GM23338 (cell line): ENCODE measurements around the gene ARHGEF2. TPM values are rescaled to one million over a fixed set of nuclear protein-coding genes. Genes with fewer than 3 reads are reported as not detected.

ENCODE experiments used
- ATAC-seq: fragments of 200-7000 bp; cut with Tn5 transposase; 3 replicates; pipeline ENCODE4 v1.9.1; 2020
- DNase-seq: peaks from one replicate; pipeline ENCODE4 v3.0.0-alpha.2; 2015; ENCODE audit warnings: low spot score
- H2AFZ ChIP-seq: fragments of 200-600 bp; sonication (generic); 2 replicates; pipeline ENCODE4 v1.8.0; 2016; ENCODE audit warnings: antibody characterized with exemption, mild to moderate bottlenecking, moderate library complexity
- H3F3A ChIP-seq: fragments of 200-600 bp; sonication (generic); replicated peaks from 2 replicates; pipeline ENCODE4 v1.8.0; 2017; ENCODE audit warnings: antibody characterized with exemption, mixed run types, low read depth
- H3K27ac ChIP-seq: fragments of 200-600 bp; sonication (generic); 2 replicates; pipeline ENCODE4 v1.6.1; 2016; ENCODE audit warnings: low read depth
- H3K27me3 ChIP-seq: fragments of 200-600 bp; sonication (generic); 2 replicates; pipeline ENCODE4 v1.8.0; 2016; ENCODE audit warnings: mild to moderate bottlenecking, mixed run types, moderate library complexity; ENCODE audit not compliant: insufficient read depth
- H3K36me3 ChIP-seq: fragments of 200-600 bp; sonication (generic); 2 replicates; pipeline ENCODE4 v1.8.0; 2016; ENCODE audit warnings: mild to moderate bottlenecking; ENCODE audit not compliant: insufficient read depth
- H3K4me1 ChIP-seq: fragments of 200-600 bp; sonication (generic); 2 replicates; pipeline ENCODE4 v1.8.0; 2016; ENCODE audit warnings: mild to moderate bottlenecking, moderate library complexity; ENCODE audit not compliant: insufficient read depth
- H3K4me2 ChIP-seq: fragments of 200-600 bp; sonication (generic); 2 replicates; pipeline ENCODE4 v1.7.1; 2017; ENCODE audit warnings: mixed run types
- H3K4me3 ChIP-seq: fragments of 200-600 bp; sonication (generic); 2 replicates; pipeline ENCODE4 v1.6.1; 2016; ENCODE audit warnings: mixed run types
- H3K79me2 ChIP-seq: fragments of 200-600 bp; sonication (generic); replicated peaks from 2 replicates; pipeline ENCODE4 v1.8.0; 2017; ENCODE audit warnings: mild to moderate bottlenecking; ENCODE audit not compliant: insufficient read depth
- H3K9me2 ChIP-seq: fragments of 200-600 bp; sonication (generic); 2 replicates; pipeline ENCODE4 v1.8.0; 2017; ENCODE audit not compliant: insufficient read depth
- H4K20me1 ChIP-seq: fragments of 200-600 bp; sonication (generic); replicated peaks from 2 replicates; pipeline ENCODE4 v1.8.0; 2017; ENCODE audit warnings: mild to moderate bottlenecking; ENCODE audit not compliant: insufficient read depth
- H3K27ac Mint-ChIP-seq: 2 replicates; pipeline ENCODE4 v1.8.0; 2020; ENCODE audit warnings: inconsistent platforms, mild to moderate bottlenecking, moderate library complexity, mixed read lengths
- H3K27me3 Mint-ChIP-seq: 3 replicates; pipeline ENCODE4 v1.8.0; 2022; ENCODE audit warnings: low read depth, mild to moderate bottlenecking, moderate library complexity, mixed read lengths, inconsistent platforms; ENCODE audit not compliant: insufficient read depth, poor library complexity
- H3K36me3 Mint-ChIP-seq: 3 replicates; pipeline ENCODE4 v1.8.0; 2021; ENCODE audit warnings: low read depth, mild to moderate bottlenecking, inconsistent platforms, moderate library complexity, mixed read lengths
- H3K4me1 Mint-ChIP-seq: 3 replicates; pipeline ENCODE4 v1.8.0; 2020; ENCODE audit warnings: mild to moderate bottlenecking, inconsistent platforms, mixed read lengths
- H3K4me3 Mint-ChIP-seq: 3 replicates; pipeline ENCODE4 v1.8.0; 2021; ENCODE audit warnings: moderate library complexity, mild to moderate bottlenecking, inconsistent platforms, mixed read lengths
- H3K9me3 Mint-ChIP-seq: 3 replicates; pipeline ENCODE4 v1.8.0; 2020; ENCODE audit warnings: moderate library complexity, mild to moderate bottlenecking, inconsistent platforms, mixed read lengths
- CREB1 ChIP-seq: fragments of 250-450 bp; sonication (Bioruptor Pico); IDR thresholded peaks from 2 replicates; pipeline ENCODE4 v1.5.0; 2020; ENCODE audit warnings: low read depth, mild to moderate bottlenecking, moderate library complexity
- EZH2 ChIP-seq: fragments of 200-600 bp; sonication (generic); IDR thresholded peaks from one replicate; pipeline ENCODE4 v1.8.0; 2017; ENCODE audit warnings: antibody characterized with exemption, mild to moderate bottlenecking, low read depth; ENCODE audit not compliant: unreplicated experiment
- EZH2phosphoT487 ChIP-seq: fragments of 200-600 bp; sonication (generic); IDR thresholded peaks from one replicate; pipeline ENCODE4 v1.8.1; 2018; ENCODE audit warnings: antibody characterized with exemption; ENCODE audit not compliant: unreplicated experiment
- JUNB ChIP-seq: IDR thresholded peaks from one replicate; pipeline ENCODE4 v1.6.1; 2016; ENCODE audit warnings: antibody characterized with exemption; ENCODE audit not compliant: unreplicated experiment
- POLR2AphosphoS5 ChIP-seq: IDR thresholded peaks from 2 replicates; pipeline ENCODE4 v1.6.1; 2016; ENCODE audit warnings: antibody characterized with exemption, low read depth
- STAT1 ChIP-seq: IDR thresholded peaks from one replicate; pipeline ENCODE4 v1.6.1; 2016; ENCODE audit warnings: antibody characterized with exemption; ENCODE audit not compliant: unreplicated experiment
- ZNF114 ChIP-seq: fragments of 250-450 bp; sonication (Bioruptor Pico); IDR thresholded peaks from 2 replicates; pipeline ENCODE4 v1.5.0; 2020; ENCODE audit warnings: mild to moderate bottlenecking, moderate library complexity
- ZNF331 ChIP-seq: fragments of 250-450 bp; sonication (Bioruptor Pico); IDR thresholded peaks from 2 replicates; pipeline ENCODE4 v1.5.0; 2020; ENCODE audit warnings: low read depth, mild to moderate bottlenecking, moderate library complexity
- long read RNA-seq: library from polyadenylated mRNA; unstranded; transcript quantifications from one replicate; pipeline ENCODE4 v2.0.0, GENCODE V29; 2020; ENCODE audit not compliant: unreplicated experiment
- polyA plus RNA-seq: library from polyadenylated mRNA; unstranded; fragments of >200 nt; fragmentation: Nextera tagmentation; extraction: Ambion mirVana; gene quantifications from 2 replicates; pipeline ENCODE4 v1.2.1, GENCODE V29; 2016
- total RNA-seq: library from RNA; depleted of rRNA; stranded (reverse); fragments of >200 nt; shearing (Covaris generic); gene quantifications from 2 replicates; pipeline ENCODE4 v1.2.3, GENCODE V29; 2014; rRNA removed
- TF ChIP-seq, protein P1 (sequence below), 2 experiments: fragments of 200-600 bp in 1 of 2; sonication (generic) in 1 of 2; conservative IDR thresholded peaks; 2 replicates each; pipeline versions ENCODE4 v1.5.1 to v1.6.1; 2016 to 2017; ENCODE audit warnings: antibody characterized with exemption in 2 of 2, low read depth in 2 of 2, mild to moderate bottlenecking in 2 of 2, moderate library complexity in 1 of 2
- TF ChIP-seq, protein P2 (sequence below): IDR thresholded peaks from one replicate; pipeline ENCODE4 v1.6.1; 2018; ENCODE audit warnings: antibody characterized with exemption; ENCODE audit not compliant: unreplicated experiment
- TF ChIP-seq, protein P3 (sequence below): IDR thresholded peaks from 2 replicates; pipeline ENCODE4 v1.6.1; 2016; ENCODE audit warnings: antibody characterized with exemption

ARHGEF2 gene
- 64.0 and 87.6 TPM in 2 replicates for total RNA-seq
- polyA plus RNA-seq = 21.2 and 23.0 TPM in 2 replicates
- long read RNA-seq, partial matches to known transcripts = 3 of 6 reads
- long read RNA-seq, other reads (novel, unspliced or antisense) = 3 of 6 reads

DNA sequence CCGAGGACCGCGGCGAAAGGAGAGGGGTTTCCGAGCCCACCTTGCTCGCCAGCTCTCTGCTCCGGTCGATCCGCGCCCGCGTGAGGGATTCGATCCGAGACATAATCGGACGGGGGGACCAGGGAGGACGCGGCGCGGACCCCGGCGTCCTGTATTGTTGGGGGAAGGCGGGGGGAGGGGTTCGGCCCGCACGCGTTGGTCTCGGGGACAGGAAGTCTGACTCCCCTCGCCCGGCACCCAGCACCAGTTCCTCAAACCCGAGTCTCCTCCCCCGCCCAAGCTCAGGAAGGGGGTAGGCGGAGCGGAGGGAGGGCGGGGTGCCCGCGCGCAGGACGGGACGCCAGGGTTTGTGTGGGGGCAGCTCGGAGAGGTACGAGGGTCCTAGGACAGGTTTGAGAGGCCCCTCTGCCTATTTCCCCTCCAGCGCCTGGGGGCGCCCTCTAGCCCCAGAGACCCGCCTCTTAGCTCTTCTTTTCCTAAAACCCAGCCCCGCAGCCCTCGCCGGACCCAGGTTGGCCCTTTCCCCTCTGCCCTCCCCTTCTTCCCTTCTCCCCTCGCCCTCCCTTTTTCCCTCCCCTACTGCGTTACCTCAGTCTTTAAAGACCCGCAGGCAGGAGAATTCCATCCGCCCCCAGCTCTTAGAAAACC is at the start of gene ARHGEF2:
Gene ARHGEF2 (minus strand): TSS at position 223 of the 648 bp plus-strand sequence. CDS start 120 bp downstream, at position 103.
- Histone ChIP-seq H3F3A (peaks cover 19% of the 10 kb centered on the region), H3K27me3 (no peaks in the 10 kb centered on the region), H3K27ac (peak within 1 kb of the TSS; percentile 90), H3K4me1 (peaks cover 67% of the 10 kb centered on the region), H3K36me3 (no peaks in the 10 kb centered on the region), H4K20me1 (peaks cover 30% of the 10 kb centered on the region), H2AFZ (0 out of 2 replicates have a peak within 1 kb of the TSS, but pooled peaks have one; percentile 16), H3K4me3 (peak within 1 kb of the TSS; percentile 96), H3K79me2 (peaks cover 43% of the 10 kb centered on the region), H3K9me2 (no peaks in the 10 kb centered on the region), H3K4me2 (peak within 1 kb of the TSS; percentile 82)
- TF ChIP-seq POLR2AphosphoS5 (peak; percentile 56), EZH2 (no peak), JUNB (no peak), ZNF114 (CRISPR knock-in tag) (no peak), ZNF331 (0 out of 2 replicates have a peak, but pooled peaks have one; percentile 34), CREB1 (CRISPR knock-in tag) (peak; percentile 23; the same call in 1 of the 2 replicates), EZH2phosphoT487 (no peak)
- TF ChIP-seq, protein P1, sequence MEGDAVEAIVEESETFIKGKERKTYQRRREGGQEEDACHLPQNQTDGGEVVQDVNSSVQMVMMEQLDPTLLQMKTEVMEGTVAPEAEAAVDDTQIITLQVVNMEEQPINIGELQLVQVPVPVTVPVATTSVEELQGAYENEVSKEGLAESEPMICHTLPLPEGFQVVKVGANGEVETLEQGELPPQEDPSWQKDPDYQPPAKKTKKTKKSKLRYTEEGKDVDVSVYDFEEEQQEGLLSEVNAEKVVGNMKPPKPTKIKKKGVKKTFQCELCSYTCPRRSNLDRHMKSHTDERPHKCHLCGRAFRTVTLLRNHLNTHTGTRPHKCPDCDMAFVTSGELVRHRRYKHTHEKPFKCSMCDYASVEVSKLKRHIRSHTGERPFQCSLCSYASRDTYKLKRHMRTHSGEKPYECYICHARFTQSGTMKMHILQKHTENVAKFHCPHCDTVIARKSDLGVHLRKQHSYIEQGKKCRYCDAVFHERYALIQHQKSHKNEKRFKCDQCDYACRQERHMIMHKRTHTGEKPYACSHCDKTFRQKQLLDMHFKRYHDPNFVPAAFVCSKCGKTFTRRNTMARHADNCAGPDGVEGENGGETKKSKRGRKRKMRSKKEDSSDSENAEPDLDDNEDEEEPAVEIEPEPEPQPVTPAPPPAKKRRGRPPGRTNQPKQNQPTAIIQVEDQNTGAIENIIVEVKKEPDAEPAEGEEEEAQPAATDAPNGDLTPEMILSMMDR (conservative IDR thresholded peaks at IDR 0.05; ENCODE audit: low read depth in 2 of 2) = peak; percentile 52 to 54
- TF ChIP-seq, protein P2, sequence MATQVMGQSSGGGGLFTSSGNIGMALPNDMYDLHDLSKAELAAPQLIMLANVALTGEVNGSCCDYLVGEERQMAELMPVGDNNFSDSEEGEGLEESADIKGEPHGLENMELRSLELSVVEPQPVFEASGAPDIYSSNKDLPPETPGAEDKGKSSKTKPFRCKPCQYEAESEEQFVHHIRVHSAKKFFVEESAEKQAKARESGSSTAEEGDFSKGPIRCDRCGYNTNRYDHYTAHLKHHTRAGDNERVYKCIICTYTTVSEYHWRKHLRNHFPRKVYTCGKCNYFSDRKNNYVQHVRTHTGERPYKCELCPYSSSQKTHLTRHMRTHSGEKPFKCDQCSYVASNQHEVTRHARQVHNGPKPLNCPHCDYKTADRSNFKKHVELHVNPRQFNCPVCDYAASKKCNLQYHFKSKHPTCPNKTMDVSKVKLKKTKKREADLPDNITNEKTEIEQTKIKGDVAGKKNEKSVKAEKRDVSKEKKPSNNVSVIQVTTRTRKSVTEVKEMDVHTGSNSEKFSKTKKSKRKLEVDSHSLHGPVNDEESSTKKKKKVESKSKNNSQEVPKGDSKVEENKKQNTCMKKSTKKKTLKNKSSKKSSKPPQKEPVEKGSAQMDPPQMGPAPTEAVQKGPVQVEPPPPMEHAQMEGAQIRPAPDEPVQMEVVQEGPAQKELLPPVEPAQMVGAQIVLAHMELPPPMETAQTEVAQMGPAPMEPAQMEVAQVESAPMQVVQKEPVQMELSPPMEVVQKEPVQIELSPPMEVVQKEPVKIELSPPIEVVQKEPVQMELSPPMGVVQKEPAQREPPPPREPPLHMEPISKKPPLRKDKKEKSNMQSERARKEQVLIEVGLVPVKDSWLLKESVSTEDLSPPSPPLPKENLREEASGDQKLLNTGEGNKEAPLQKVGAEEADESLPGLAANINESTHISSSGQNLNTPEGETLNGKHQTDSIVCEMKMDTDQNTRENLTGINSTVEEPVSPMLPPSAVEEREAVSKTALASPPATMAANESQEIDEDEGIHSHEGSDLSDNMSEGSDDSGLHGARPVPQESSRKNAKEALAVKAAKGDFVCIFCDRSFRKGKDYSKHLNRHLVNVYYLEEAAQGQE = peak; percentile 1
- H3K36me3 Mint-ChIP-seq = peaks cover 8% of the 10 kb centered on the region
- H3K4me3 Mint-ChIP-seq = peak within 1 kb of the TSS; percentile 84
- H3K27me3 Mint-ChIP-seq = peaks cover 31% of the 10 kb centered on the region
- peak within 1 kb of the TSS; percentile 95 for H3K27ac Mint-ChIP-seq
- H3K4me1 Mint-ChIP-seq = peaks cover 75% of the 10 kb centered on the region
- ATAC-seq (peak; percentile 71), DNase-seq (peak; percentile 97)
- H3K9me3 Mint-ChIP-seq = no peaks in the 10 kb centered on the region

DNA sequence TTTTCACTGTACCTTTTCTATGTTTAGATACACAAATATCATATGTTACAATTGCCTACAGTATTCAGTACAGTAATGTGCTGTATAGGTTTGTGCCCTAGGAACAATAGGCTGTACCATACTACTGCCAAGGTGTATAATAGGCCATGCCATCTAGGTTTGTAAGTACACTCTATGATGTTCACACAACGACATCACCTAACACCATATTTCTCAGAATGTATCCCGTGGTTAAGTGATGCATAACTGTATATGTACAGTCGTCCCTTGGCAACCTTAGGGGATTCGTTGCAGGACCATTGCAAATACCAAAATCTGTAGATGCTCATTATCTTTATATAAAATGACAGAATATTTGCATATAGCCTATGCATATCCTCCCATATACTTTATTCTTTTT is 48.2 kb upstream of the ARHGEF2 start:
- Histone ChIP-seq H3K9me2 (no peaks in the 10 kb centered on the region), H3K4me3 (no peak overlapping the region), H4K20me1 (no peaks in the 10 kb centered on the region), H3K4me2 (no peak overlapping the region), H3K79me2 (no peaks in the 10 kb centered on the region), H3K4me1 (peaks cover 4% of the 10 kb centered on the region; the same call in 1 of the 2 replicates), H3K27me3 (no peaks in the 10 kb centered on the region), H3K27ac (no peak overlapping the region), H3F3A (0 out of 2 replicates have a peak, but pooled peaks cover 2% of the 10 kb centered on the region), H3K36me3 (no peaks in the 10 kb centered on the region), H2AFZ (no peak overlapping the region)
- Mint-ChIP-seq H3K36me3 (no peaks in the 10 kb centered on the region), H3K4me3 (no peak overlapping the region), H3K27ac (no peak overlapping the region), H3K27me3 (no peaks in the 10 kb centered on the region), H3K4me1 (peaks cover 12% of the 10 kb centered on the region), H3K9me3 (no peaks in the 10 kb centered on the region)
- DNase-seq (no peak), ATAC-seq (no peak)
- TF ChIP-seq EZH2 (no peak), EZH2phosphoT487 (no peak), STAT1 (no peak), POLR2AphosphoS5 (no peak), CREB1 (CRISPR knock-in tag) (no peak)
- TF ChIP-seq, protein P3, sequence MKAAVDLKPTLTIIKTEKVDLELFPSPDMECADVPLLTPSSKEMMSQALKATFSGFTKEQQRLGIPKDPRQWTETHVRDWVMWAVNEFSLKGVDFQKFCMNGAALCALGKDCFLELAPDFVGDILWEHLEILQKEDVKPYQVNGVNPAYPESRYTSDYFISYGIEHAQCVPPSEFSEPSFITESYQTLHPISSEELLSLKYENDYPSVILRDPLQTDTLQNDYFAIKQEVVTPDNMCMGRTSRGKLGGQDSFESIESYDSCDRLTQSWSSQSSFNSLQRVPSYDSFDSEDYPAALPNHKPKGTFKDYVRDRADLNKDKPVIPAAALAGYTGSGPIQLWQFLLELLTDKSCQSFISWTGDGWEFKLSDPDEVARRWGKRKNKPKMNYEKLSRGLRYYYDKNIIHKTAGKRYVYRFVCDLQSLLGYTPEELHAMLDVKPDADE = no peak
- TF ChIP-seq, protein P1 (conservative IDR thresholded peaks at IDR 0.05; ENCODE audit: low read depth in 2 of 2) = no peak
